HG02870 (cell line): ENCODE results near the gene CDH22.

Source experiments
- ATAC-seq: cut with Tn5 transposase; IDR thresholded peaks from one replicate; pipeline ENCODE4 v1.9.1; 2021; ENCODE audit warnings: mild to moderate bottlenecking, moderate library complexity; ENCODE audit not compliant: unreplicated experiment

The CDH22 gene

GRCh38 chr20:46202766-46203509 lies 105.4 kb downstream of the CDH22 start:
- no peak for ATAC-seq

DNA sequence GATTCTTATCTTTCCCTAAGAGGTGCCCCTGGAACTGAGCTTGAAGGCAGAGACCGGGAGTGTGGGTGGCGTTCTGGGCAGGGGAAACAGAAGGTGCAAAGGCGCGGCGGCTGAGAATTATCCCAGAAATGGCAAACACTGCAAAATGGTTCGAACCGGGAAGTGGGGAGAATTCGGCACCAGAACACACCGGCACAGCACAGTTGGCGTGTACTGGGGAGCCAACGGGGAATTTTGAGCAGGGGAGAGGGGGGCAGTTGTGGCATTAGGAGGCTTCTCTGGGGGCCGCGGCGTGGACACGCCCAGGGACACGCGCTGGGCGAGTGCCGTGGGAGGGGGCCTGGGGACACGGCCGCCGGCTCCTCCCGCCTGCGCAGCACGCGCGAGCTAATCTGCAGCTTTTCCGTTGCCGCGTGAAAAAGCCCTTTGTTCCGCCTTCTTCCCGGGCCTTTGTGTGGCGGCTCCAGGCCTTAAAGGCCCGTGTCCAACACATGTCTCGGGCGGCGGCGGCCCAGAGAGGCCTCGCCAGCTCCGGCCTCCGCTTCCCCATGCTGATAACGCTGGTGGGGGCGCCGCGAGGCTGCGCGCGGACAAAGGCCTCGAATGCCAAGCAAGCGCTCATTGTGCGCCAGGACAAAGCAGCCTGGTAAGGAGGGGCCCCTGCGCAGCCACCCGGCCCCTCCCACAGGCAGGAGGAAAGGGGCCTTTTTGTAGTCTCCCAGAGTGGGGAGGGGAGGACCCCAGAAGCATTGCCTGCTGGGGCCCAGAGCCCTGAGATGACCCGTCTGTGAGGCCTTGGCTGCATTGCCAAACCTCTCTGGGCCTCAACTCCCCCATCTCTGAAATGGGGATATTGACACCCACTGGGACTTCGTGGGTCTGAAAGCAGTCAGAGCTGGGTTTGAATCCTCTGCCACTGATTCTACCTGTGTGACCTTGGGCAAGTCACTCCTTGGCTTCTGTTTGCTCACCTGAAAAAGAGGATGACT lies 107.4 kb downstream of the CDH22 start:
- no peak for ATAC-seq

DNA sequence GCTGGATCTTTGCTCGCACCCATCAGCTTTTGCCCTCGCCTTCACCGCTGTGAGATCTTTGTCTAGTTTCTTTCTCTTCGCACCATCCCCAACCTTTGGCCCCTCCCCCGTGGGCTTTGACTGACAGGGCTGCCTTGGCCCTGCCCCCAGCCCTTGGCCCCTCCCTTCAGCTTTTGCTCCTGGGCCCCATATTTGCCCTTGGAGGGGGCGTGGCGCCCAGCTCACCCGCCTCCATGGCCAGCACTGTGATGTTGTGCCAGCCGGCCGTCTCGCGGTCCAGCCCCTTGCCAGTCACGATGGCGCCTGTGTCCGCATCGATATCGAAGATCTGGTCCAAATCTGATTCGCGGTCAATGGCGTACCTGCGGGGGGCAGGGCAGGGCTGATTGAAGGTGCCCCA lies 109.1 kb downstream of the CDH22 start:
- ATAC-seq: no peak

GRCh38 chr20:46196990-46197389 lies 111.3 kb downstream of the CDH22 start:
- ATAC-seq: no peak

GRCh38 chr20:46195264-46196036 lies 112.8 kb downstream of the CDH22 start:
- ATAC-seq: no peak

- ATAC-seq: no peak
Measured at GRCh38 chr20:46194409-46194808, 113.9 kb downstream of the CDH22 start.

- no peak for ATAC-seq
Measured at GRCh38 chr20:46192376-46192944, 115.8 kb downstream of the CDH22 start.

DNA sequence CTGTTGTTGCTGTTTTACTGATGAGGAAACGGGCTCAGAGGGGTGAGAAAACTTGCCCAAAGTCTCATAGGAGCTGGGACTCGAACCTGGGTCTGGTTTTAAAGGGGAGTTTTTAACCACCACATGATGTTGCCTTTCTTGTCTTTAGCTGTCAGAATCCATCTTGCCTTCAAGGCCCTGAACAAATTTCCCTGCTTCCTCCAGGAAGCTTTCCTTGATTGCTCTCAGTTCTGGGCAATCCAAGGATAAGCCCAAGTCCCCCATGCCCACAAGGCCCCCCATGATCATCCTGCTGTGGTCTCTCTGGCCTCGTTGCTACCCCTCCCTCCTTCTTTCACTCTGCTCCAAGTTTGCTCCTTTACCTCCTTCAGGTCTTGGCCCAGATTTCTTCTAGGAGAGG lies 116.7 kb downstream of the CDH22 start:
- ATAC-seq: no peak

GRCh38 chr20:46191168-46191540 lies 117.1 kb downstream of the CDH22 start:
- ATAC-seq: no peak

GRCh38 chr20:46190478-46191167 lies 117.7 kb downstream of the CDH22 start:
- no peak for ATAC-seq

GRCh38 chr20:46188866-46189541 lies 119.3 kb downstream of the CDH22 start:
- no peak for ATAC-seq

- ATAC-seq: no peak
Measured at GRCh38 chr20:46186210-46186609, 122.1 kb downstream of the CDH22 start.

DNA sequence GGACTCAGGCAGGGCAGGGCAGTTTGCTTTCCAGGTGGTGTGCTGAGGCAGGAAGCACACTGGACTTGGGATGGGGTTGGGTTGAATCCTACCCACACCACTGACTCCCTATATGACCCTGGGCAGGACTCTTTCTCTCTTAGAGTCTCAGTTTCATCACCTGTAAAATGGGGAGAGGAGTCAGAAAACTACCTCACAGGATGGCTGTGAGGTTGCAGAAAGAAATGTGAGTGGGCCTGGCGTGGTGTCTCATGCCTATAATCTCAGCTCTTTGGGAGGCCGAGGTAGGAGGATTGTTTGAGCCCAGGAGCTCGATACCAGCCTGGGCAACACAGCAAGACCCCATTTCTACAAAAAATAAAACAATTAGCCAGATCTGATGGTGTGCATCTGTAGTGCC lies 122.9 kb downstream of the CDH22 start:
- ATAC-seq: no peak

DNA sequence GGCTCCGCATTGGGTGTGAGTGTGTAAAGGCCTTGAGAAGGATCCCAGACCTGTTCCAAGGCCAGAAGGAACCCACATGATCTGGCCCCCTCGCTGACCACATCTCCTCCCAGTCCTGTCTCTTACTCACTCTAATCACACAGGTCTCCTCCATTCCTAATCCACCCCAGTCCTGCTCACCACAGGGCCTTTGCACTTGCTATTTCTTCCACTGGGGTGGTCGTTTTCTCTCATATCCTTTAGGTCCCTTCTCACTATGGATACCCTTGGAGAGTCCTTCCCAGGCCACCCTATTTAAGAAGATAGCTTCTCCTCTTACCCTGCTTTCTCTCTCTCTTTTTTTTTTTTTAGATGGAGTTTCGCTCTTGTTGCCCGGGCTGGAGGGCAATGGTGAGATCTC lies 124.5 kb downstream of the CDH22 start:
- no peak for ATAC-seq

GRCh38 chr20:46182276-46183200 lies 125.8 kb downstream of the CDH22 start:
- ATAC-seq: no peak

DNA sequence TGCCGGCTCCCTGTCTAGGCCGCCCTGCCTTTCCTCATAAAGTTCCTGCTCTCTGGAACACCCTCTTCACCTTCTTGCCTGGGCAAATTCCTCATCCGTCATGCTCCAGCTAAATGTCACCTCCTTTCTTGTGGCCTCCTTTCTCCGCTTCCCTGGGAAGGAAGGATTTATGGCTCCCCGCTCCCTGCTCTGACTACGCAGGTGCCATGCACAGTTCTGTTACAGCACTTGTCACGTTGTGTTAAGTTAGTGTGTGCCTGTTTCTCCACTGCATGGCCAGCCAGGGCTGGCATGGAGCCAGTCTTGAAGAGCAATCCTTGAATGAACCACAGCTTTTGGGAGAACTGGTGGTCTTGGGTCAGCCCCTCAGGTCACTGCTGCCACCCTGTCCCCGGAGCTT lies 128.4 kb downstream of the CDH22 start:
- ATAC-seq: no peak

DNA sequence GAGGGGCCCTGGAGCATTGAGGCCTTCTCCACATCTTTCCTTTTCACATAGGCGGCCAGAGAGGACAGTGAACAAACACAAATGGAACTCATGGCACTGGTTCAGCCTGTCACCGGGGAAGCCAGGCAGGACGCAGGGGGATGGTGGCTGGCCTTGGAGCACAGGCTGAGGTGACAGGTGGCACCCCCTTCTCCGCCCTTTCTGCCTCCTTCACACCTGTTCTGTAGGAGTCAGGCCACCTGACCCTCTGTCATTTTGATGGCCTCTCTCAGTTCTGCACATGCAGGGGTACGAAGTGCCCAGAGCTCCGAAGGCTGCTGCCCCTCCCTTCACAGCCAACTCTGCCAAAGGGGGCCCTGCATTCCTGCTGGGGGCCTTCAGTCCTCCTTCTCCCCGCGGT lies 129.4 kb downstream of the CDH22 start:
- no peak for ATAC-seq

DNA sequence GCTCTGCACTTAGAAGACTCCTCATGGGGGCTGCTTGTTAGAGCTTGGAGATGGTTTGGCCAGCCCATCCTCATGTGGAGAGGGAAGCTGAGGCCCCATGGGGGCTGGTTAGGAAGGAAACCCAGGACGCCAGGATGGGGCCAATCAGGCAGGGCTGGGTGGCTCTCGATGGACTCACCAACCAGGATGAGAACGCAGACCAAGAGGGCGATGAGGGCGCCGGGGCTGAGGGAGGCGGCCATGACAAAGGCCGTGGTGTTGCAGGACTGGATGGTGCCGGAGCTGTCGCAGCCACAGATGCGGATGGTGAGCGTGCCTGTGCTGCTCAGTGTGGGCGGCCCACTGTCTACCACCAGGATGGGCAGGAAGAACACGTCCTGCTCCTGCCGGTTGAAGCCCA lies 130.5 kb downstream of the CDH22 start:
- no peak for ATAC-seq
